PFSK-1 (cell line): Measurements from ENCODE around the gene CTAG1A.

Experiments used
- FOXP2 ChIP-seq: optimal IDR thresholded peaks from 2 replicates; pipeline ENCODE3; 2011; ENCODE audit warnings: borderline replicate concordance, control low read depth, inconsistent platforms; ENCODE audit not compliant: insufficient read depth; ENCODE audit errors: extremely low read length, extremely low read depth
- POLR2AphosphoS5 ChIP-seq: IDR thresholded peaks from 2 replicates; pipeline ENCODE4 v1.6.1; 2012; ENCODE audit warnings: low read depth, mild to moderate bottlenecking, control low read depth, low read length, moderate library complexity
- REST ChIP-seq, 2 experiments: IDR thresholded peaks; 2 replicates each; pipeline versions ENCODE4 v1.6.1 to v1.8.0; 2011 to 2012; ENCODE audit warnings: low read depth in 2 of 2, low read length in 2 of 2, control low read depth in 1 of 2, inconsistent platforms in 1 of 2, mild to moderate bottlenecking in 1 of 2, moderate library complexity in 1 of 2; ENCODE audit not compliant: insufficient read depth in 1 of 2
- SIN3A ChIP-seq: IDR thresholded peaks from 2 replicates; pipeline ENCODE4 v1.6.1; 2012; ENCODE audit warnings: mild to moderate bottlenecking, low read length, moderate library complexity, borderline replicate concordance; ENCODE audit not compliant: insufficient read depth
- TAF1 ChIP-seq: IDR thresholded peaks from 2 replicates; pipeline ENCODE4 v1.6.1; 2012; ENCODE audit warnings: low read length, control low read depth, borderline replicate concordance; ENCODE audit not compliant: insufficient read depth

CTAG1A gene

GRCh38 chrX:154595559-154596249 is 10.8 kb downstream of the CTAG1A start:
- no peak for TF ChIP-seq REST (IDR thresholded peaks at IDR 0.05; ENCODE audit: insufficient read depth in 1 of 2, low read depth in 2 of 2, low read length in 2 of 2)
- no peak for TF ChIP-seq FOXP2
- TF ChIP-seq SIN3A, result no peak
- no peak for TF ChIP-seq POLR2AphosphoS5
- TF ChIP-seq TAF1, result no peak

- no peak for TF ChIP-seq REST (IDR thresholded peaks at IDR 0.05; ENCODE audit: insufficient read depth in 1 of 2, low read depth in 2 of 2, low read length in 2 of 2)
- no peak for TF ChIP-seq TAF1
- no peak for TF ChIP-seq SIN3A
- TF ChIP-seq FOXP2, result no peak
- TF ChIP-seq POLR2AphosphoS5, result no peak
Measured at GRCh38 chrX:154596290-154596929, 11.5 kb downstream of the CTAG1A start.

GRCh38 chrX:154597221-154597620 is 12.3 kb downstream of the CTAG1A start:
- TF ChIP-seq TAF1 (no peak), POLR2AphosphoS5 (no peak)

- TF ChIP-seq FOXP2 (no peak), SIN3A (no peak), REST (IDR thresholded peaks at IDR 0.05; ENCODE audit: insufficient read depth in 1 of 2, low read depth in 2 of 2, low read length in 2 of 2) (no peak), TAF1 (no peak), POLR2AphosphoS5 (no peak)
Measured at GRCh38 chrX:154598656-154599055, 13.7 kb downstream of the CTAG1A start.

GRCh38 chrX:154599531-154599930 is 14.6 kb downstream of the CTAG1A start:
- TF ChIP-seq POLR2AphosphoS5, result no peak
- TF ChIP-seq TAF1, result no peak
- TF ChIP-seq SIN3A, result no peak
- no peak for TF ChIP-seq FOXP2
- TF ChIP-seq REST (IDR thresholded peaks at IDR 0.05; ENCODE audit: insufficient read depth in 1 of 2, low read depth in 2 of 2, low read length in 2 of 2), result no peak
